HepG2 (cell line): ENCODE results near the gene LIMS2. TPM values are rescaled to one million over a fixed set of nuclear protein-coding genes. Genes with fewer than 3 reads are reported as not detected.

Experiments used
- CEBPB ChIP-seq: IDR thresholded peaks from 2 replicates; pipeline ENCODE4 v1.6.1; 2011; ENCODE audit warnings: low read depth, low read length, improper control_type of control experiment, borderline replicate concordance
- CREB1 ChIP-seq, 2 experiments: fragments of 450-650 bp in 1 of 2; IDR thresholded peaks; 2 replicates each; pipeline ENCODE4 v1.6.1; 2016 to 2017; ENCODE audit warnings: control low read depth in 1 of 2, mild to moderate bottlenecking in 1 of 2, missing compliant biosample characterization in 1 of 2, missing genetic modification characterization in 1 of 2
- EZH2 ChIP-seq: conservative IDR thresholded peaks from 2 replicates; pipeline ENCODE4 v1.6.1; 2012; ENCODE audit warnings: mild to moderate bottlenecking, low read depth, low read length, moderate library complexity
- FOSL1 ChIP-seq: sonication (generic); formaldehyde crosslinking; IDR thresholded peaks from 2 replicates; pipeline ENCODE4 v1.9.0; 2021; ENCODE audit warnings: missing genetic modification reagents, borderline replicate concordance
- MED1 ChIP-seq: sonication (generic); formaldehyde crosslinking; IDR thresholded peaks from 2 replicates; pipeline ENCODE4 v1.4.0; 2020; ENCODE audit warnings: missing genetic modification reagents
- NBN ChIP-seq: fragments of 450-650 bp; conservative IDR thresholded peaks from 2 replicates; pipeline ENCODE4 v1.6.1; 2017
- PTBP1 ChIP-seq: fragments of 200-400 bp; formaldehyde crosslinking; IDR thresholded peaks from 2 replicates; pipeline ENCODE4 v1.6.1; 2018; ENCODE audit warnings: low read length, low read depth; ENCODE audit not compliant: poor library complexity, severe bottlenecking
- RBM39 ChIP-seq: fragments of 200-400 bp; formaldehyde crosslinking; IDR thresholded peaks from one replicate; pipeline ENCODE4 v1.6.1; 2018; ENCODE audit warnings: antibody characterized with exemption, mild to moderate bottlenecking, low read depth, low read length; ENCODE audit not compliant: poor library complexity, severe bottlenecking
- RORA ChIP-seq: sonication (generic); formaldehyde crosslinking; IDR thresholded peaks from 2 replicates; pipeline ENCODE4 v1.5.0; 2020; ENCODE audit warnings: mild to moderate bottlenecking, missing genetic modification reagents, moderate library complexity
- TBP ChIP-seq: sonication (generic); formaldehyde crosslinking; IDR thresholded peaks from 2 replicates; pipeline ENCODE4 v1.5.0; 2020; ENCODE audit warnings: missing genetic modification reagents
- ZBED4 ChIP-seq: sonication (generic); formaldehyde crosslinking; IDR thresholded peaks from 2 replicates; pipeline ENCODE4 v1.4.0; 2020; ENCODE audit warnings: missing genetic modification reagents, borderline replicate concordance
- ZFP36L1 ChIP-seq: sonication (generic); formaldehyde crosslinking; IDR thresholded peaks from 2 replicates; pipeline ENCODE4 v1.8.0; 2022; ENCODE audit warnings: mild to moderate bottlenecking, missing genetic modification reagents, moderate library complexity
- ZNF224 ChIP-seq: sonication (generic); formaldehyde crosslinking; IDR thresholded peaks from 2 replicates; pipeline ENCODE4 v1.5.0; 2020; ENCODE audit warnings: mild to moderate bottlenecking, missing genetic modification reagents
- ZNF276 ChIP-seq: sonication (generic); formaldehyde crosslinking; IDR thresholded peaks from 2 replicates; pipeline ENCODE4 v1.4.0; 2020; ENCODE audit warnings: mild to moderate bottlenecking, low read depth, missing genetic modification reagents
- ZNF567 ChIP-seq: sonication (generic); formaldehyde crosslinking; IDR thresholded peaks from 2 replicates; pipeline ENCODE4 v1.8.1; 2023; ENCODE audit warnings: mild to moderate bottlenecking, missing genetic modification reagents, borderline replicate concordance
- ZNF713 ChIP-seq: sonication (generic); formaldehyde crosslinking; IDR thresholded peaks from 2 replicates; pipeline ENCODE4 v1.4.0; 2020; ENCODE audit warnings: mild to moderate bottlenecking, missing genetic modification reagents
- ZSCAN25 ChIP-seq: sonication (generic); formaldehyde crosslinking; IDR thresholded peaks from 2 replicates; pipeline ENCODE4 v1.8.0; 2022; ENCODE audit warnings: mild to moderate bottlenecking, missing genetic modification reagents
- polyA plus RNA-seq, 8 experiments: library from polyadenylated mRNA; depleted of rRNA in 3 of 8; stranded (reverse) in 7 of 8; unstranded in 1 of 8; fragments of >200 nt; fragmentation: Illumina TruSeq in 4 of 8; extraction: Trizol in 4 of 8; gene quantifications; 2 replicates each; pipeline versions ENCODE4 v1.2.1 to v1.2.3, GENCODE V29; 2011 to 2016; ENCODE audit warnings: low read depth in 4 of 8, missing spikeins in 1 of 8, mixed read lengths in 1 of 8; ENCODE audit not compliant: insufficient read depth in 1 of 8
- total RNA-seq, 5 experiments: library from RNA; depleted of rRNA; stranded (reverse); fragments of >200 nt; fragmentation: Illumina TruSeq; extraction: Trizol; gene quantifications; 2 replicates each; pipeline ENCODE4 v1.2.3, GENCODE V29; 2016; ENCODE audit warnings: low read depth in 1 of 5
- TF ChIP-seq, protein P1 (sequence below): sonication (generic); formaldehyde crosslinking; IDR thresholded peaks from 2 replicates; pipeline ENCODE4 v1.9.0; 2021; ENCODE audit warnings: missing genetic modification reagents, mild to moderate bottlenecking, borderline replicate concordance
- TF ChIP-seq, protein P2 (sequence below): IDR thresholded peaks from 2 replicates; pipeline ENCODE4 v1.6.1; 2016; ENCODE audit warnings: low read depth, control low read depth
- TF ChIP-seq, protein P3 (sequence below): conservative IDR thresholded peaks from 2 replicates; pipeline ENCODE4 v1.6.1; 2018; ENCODE audit warnings: missing genetic modification reagents

Gene LIMS2
- total and polyA plus RNA-seq, 2 of the 13 experiments (the other 11 are each of a cell fraction or from before 2014, with no cell fraction given) = 1.0 to 1.9 TPM

DNA sequence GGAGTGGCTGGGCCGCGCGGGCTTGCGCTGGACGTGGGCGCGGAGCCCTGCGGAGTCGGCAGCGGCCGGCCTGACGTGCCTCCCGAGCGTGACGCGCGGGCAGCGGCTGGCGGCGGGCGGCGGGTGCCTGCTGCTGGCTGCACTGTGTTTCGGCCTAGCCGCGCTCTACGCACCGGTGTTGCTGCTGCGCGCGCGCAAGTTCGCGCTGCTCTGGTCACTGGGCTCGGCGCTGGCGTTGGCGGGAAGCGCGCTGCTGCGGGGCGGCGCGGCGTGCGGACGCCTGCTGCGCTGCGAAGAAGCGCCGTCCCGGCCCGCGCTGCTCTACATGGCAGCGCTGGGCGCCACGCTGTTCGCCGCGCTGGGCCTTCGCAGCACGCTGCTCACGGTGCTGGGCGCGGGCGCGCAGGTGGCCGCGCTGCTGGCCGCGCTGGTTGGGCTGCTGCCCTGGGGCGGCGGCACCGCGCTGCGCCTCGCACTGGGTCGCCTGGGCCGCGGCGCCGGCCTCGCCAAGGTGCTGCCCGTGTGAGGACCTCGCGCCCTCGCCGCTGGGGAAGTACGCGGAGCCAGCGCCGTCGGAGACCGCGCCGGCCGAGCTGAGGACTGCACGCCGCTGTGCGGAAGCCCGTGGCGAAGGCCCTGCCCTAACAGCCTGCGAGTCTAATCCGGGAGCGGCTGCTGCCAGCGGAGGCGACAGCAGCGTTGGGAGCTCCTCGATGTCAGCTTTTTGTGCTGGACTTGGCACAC lies 26.5 kb upstream of the LIMS2 start (continued):
- TF ChIP-seq, protein P1, sequence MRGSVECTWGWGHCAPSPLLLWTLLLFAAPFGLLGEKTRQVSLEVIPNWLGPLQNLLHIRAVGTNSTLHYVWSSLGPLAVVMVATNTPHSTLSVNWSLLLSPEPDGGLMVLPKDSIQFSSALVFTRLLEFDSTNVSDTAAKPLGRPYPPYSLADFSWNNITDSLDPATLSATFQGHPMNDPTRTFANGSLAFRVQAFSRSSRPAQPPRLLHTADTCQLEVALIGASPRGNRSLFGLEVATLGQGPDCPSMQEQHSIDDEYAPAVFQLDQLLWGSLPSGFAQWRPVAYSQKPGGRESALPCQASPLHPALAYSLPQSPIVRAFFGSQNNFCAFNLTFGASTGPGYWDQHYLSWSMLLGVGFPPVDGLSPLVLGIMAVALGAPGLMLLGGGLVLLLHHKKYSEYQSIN (CRISPR knock-in tag) = no peak
- TF ChIP-seq ZNF713 (no peak), ZBED4 (CRISPR knock-in tag) (no peak), FOSL1 (CRISPR knock-in tag) (no peak), NBN (no peak), MED1 (peak; percentile 72; the same call in 1 of the 2 replicates), CEBPB (no peak), TBP (CRISPR knock-in tag) (no peak), ZNF224 (CRISPR knock-in tag) (no peak), EZH2 (no peak), ZSCAN25 (peak; percentile 86), ZNF276 (CRISPR knock-in tag) (peak; percentile 92; the same call in 1 of the 2 replicates), PTBP1 (peak; percentile 18), ZFP36L1 (peak; percentile 9), RORA (CRISPR knock-in tag) (no peak), RBM39 (no peak), ZNF567 (CRISPR knock-in tag) (no peak), CREB1 (IDR thresholded peaks at IDR 0.05) (peak; percentile 31; the same call in 1 of the 2 replicates), CREB1 (CRISPR knock-in tag; IDR thresholded peaks at IDR 0.05) (no peak)
- TF ChIP-seq, protein P2, sequence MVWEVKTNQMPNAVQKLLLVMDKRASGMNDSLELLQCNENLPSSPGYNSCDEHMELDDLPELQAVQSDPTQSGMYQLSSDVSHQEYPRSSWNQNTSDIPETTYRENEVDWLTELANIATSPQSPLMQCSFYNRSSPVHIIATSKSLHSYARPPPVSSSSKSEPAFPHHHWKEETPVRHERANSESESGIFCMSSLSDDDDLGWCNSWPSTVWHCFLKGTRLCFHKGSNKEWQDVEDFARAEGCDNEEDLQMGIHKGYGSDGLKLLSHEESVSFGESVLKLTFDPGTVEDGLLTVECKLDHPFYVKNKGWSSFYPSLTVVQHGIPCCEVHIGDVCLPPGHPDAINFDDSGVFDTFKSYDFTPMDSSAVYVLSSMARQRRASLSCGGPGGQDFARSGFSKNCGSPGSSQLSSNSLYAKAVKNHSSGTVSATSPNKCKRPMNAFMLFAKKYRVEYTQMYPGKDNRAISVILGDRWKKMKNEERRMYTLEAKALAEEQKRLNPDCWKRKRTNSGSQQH = no peak
- TF ChIP-seq, protein P3, sequence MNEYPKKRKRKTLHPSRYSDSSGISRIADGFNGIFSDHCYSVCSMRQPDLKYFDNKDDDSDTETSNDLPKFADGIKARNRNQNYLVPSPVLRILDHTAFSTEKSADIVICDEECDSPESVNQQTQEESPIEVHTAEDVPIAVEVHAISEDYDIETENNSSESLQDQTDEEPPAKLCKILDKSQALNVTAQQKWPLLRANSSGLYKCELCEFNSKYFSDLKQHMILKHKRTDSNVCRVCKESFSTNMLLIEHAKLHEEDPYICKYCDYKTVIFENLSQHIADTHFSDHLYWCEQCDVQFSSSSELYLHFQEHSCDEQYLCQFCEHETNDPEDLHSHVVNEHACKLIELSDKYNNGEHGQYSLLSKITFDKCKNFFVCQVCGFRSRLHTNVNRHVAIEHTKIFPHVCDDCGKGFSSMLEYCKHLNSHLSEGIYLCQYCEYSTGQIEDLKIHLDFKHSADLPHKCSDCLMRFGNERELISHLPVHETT (CRISPR knock-in tag) = no peak
